MM.1S (cell line): ENCODE data around the gene EPSTI1.

Experiments used
- EZH2 ChIP-seq: fragments of 300-600 bp; sonication (generic); optimal IDR thresholded peaks from 2 replicates; pipeline ENCODE3; 2017; ENCODE audit warnings: low read depth, mild to moderate bottlenecking, antibody characterized with exemption, low read length, mixed read lengths
- TF ChIP-seq, protein P1 (sequence below): fragments of 300-600 bp; sonication (generic); IDR thresholded peaks from 2 replicates; pipeline ENCODE4 v1.5.1; 2016; ENCODE audit warnings: antibody characterized with exemption, low read length, mixed read lengths

DNA sequence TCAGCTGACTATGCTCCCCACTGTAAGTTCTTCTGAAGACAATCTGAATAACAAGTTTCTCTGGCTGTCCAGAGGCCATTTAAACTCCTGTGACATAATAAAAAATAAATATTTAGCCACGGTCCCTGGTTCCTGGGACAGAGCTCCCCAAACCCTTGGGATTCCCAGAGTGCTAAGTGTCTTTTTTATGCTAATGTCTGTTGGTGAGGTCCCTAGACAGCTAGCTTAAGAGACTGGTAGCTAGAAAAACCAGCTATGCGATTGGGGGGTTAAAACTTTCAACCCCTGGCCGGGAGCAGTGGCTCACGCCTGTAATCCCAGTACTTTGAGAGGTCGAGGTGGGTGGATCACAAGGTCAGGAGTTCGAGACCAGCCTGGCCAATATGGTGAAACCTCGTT is 5.9 kb downstream of the EPSTI1 start:
- TF ChIP-seq, protein P1, sequence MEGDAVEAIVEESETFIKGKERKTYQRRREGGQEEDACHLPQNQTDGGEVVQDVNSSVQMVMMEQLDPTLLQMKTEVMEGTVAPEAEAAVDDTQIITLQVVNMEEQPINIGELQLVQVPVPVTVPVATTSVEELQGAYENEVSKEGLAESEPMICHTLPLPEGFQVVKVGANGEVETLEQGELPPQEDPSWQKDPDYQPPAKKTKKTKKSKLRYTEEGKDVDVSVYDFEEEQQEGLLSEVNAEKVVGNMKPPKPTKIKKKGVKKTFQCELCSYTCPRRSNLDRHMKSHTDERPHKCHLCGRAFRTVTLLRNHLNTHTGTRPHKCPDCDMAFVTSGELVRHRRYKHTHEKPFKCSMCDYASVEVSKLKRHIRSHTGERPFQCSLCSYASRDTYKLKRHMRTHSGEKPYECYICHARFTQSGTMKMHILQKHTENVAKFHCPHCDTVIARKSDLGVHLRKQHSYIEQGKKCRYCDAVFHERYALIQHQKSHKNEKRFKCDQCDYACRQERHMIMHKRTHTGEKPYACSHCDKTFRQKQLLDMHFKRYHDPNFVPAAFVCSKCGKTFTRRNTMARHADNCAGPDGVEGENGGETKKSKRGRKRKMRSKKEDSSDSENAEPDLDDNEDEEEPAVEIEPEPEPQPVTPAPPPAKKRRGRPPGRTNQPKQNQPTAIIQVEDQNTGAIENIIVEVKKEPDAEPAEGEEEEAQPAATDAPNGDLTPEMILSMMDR: no peak
- no peak for TF ChIP-seq EZH2
